D721Med (cell line): ENCODE results near the gene PTGR2.
"Not testable (repeated sequence)": the region's sequence is repeated elsewhere in the genome, so short reads cannot be mapped to it uniquely, and the experiment has no call there.

ENCODE experiments used
- DNase-seq: peaks from one replicate; pipeline ENCODE4 v3.0.0; 2011; ENCODE audit warnings: low spot score; ENCODE audit not compliant: insufficient read length
- FAIRE-seq: peaks from 2 replicates; lab custom pipeline; 2011; peaks lifted over from hg19 to GRCh38; lab: Jason Lieb, UNC
- CTCF ChIP-seq: IDR thresholded peaks from 2 replicates; pipeline ENCODE4 v1.5.1; 2012; ENCODE audit warnings: mild to moderate bottlenecking, control low read depth; ENCODE audit not compliant: insufficient read depth; ENCODE audit errors: missing control alignments

The PTGR2 gene

GRCh38 chr14:73895939-73896338, 44.3 kb downstream of the PTGR2 start:
- no peak for TF ChIP-seq CTCF
- no peak for FAIRE-seq
- no peak for DNase-seq

GRCh38 chr14:73896521-73896920, 44.9 kb downstream of the PTGR2 start:
- no peak for FAIRE-seq
- TF ChIP-seq CTCF: no peak
- DNase-seq: no peak

- TF ChIP-seq CTCF: no peak
- no peak for FAIRE-seq
- DNase-seq: no peak
Measured at GRCh38 chr14:73903028-73903427, 51.4 kb downstream of the PTGR2 start.

GRCh38 chr14:73909681-73910080, 58.0 kb downstream of the PTGR2 start:
- no peak for TF ChIP-seq CTCF
- FAIRE-seq (no peak), DNase-seq (no peak)

- TF ChIP-seq CTCF: no peak
- no peak for FAIRE-seq
Measured at GRCh38 chr14:73913256-73913655, 61.6 kb downstream of the PTGR2 start.

GRCh38 chr14:73916324-73916723, 64.7 kb downstream of the PTGR2 start:
- DNase-seq (no peak), FAIRE-seq (no peak)
- no peak for TF ChIP-seq CTCF

More at GRCh38 chr14:73913256-73913655, 61.6 kb downstream of the PTGR2 start:
- DNase-seq: no peak

GRCh38 chr14:73919457-73919856, 67.8 kb downstream of the PTGR2 start:
- FAIRE-seq, DNase-seq: not testable (repeated sequence)

- FAIRE-seq (no peak), DNase-seq (no peak)
- no peak for TF ChIP-seq CTCF
Measured at GRCh38 chr14:73924337-73924736, 72.7 kb downstream of the PTGR2 start.
